HEK293T (cell line): ENCODE data around the gene SPATS2L.

Experiments
- ARNT ChIP-seq: fragments of 450-650 bp; IDR thresholded peaks from 2 replicates; pipeline ENCODE4 v1.6.1; 2017; ENCODE audit warnings: mild to moderate bottlenecking
- BHLHE40 ChIP-seq: fragments of 450-650 bp; IDR thresholded peaks from 2 replicates; pipeline ENCODE4 v1.6.1; 2016; ENCODE audit warnings: mild to moderate bottlenecking, moderate library complexity, borderline replicate concordance
- CTBP1 ChIP-seq: fragments of 450-650 bp; IDR thresholded peaks from 2 replicates; pipeline ENCODE4 v1.6.1; 2016; ENCODE audit warnings: borderline replicate concordance
- ELF4 ChIP-seq: fragments of 450-650 bp; IDR thresholded peaks from 2 replicates; pipeline ENCODE4 v1.6.1; 2017; ENCODE audit warnings: antibody characterized with exemption
- FOXK2 ChIP-seq: fragments of 450-650 bp; IDR thresholded peaks from 2 replicates; pipeline ENCODE4 v1.6.1; 2016; ENCODE audit warnings: mild to moderate bottlenecking
- HDGF ChIP-seq: fragments of 450-650 bp; IDR thresholded peaks from 2 replicates; pipeline ENCODE4 v1.6.1; 2017; ENCODE audit warnings: antibody characterized with exemption, borderline replicate concordance
- L3MBTL2 ChIP-seq: fragments of 450-650 bp; conservative IDR thresholded peaks from 2 replicates; pipeline ENCODE4 v1.6.1; 2016; ENCODE audit warnings: mild to moderate bottlenecking
- NFRKB ChIP-seq: fragments of 450-650 bp; IDR thresholded peaks from 2 replicates; pipeline ENCODE4 v1.6.1; 2016; ENCODE audit warnings: mild to moderate bottlenecking, moderate library complexity
- SP1 ChIP-seq: fragments of 450-650 bp; IDR thresholded peaks from 2 replicates; pipeline ENCODE4 v1.6.1; 2017
- SUZ12 ChIP-seq: fragments of 450-650 bp; IDR thresholded peaks from 2 replicates; pipeline ENCODE4 v1.6.1; 2016; ENCODE audit warnings: mild to moderate bottlenecking
- TARDBP ChIP-seq: fragments of 450-650 bp; IDR thresholded peaks from 2 replicates; pipeline ENCODE4 v1.6.1; 2016
- ZNF384 ChIP-seq: fragments of 450-650 bp; IDR thresholded peaks from 2 replicates; pipeline ENCODE4 v1.6.1; 2016

DNA sequence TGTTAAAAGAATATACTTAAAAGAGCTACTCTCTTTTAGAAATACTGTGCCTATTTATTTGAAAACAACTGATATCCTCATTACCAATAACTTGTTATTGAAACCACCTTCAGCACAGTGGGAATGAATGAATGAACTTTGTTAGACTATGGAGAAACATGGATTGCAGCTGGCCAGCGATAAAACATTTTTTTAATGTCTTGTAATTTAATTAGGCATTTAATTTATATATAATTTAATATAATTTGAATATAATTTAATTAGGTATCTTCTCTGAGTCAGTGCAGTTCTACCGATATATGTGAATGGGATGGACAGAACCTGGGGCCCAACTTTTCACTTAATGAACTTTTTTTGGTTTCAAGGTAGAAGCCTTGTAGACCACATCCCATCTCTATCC is 109.0 kb downstream of the SPATS2L start:
- TF ChIP-seq TARDBP (no peak), FOXK2 (no peak), L3MBTL2 (no peak), SUZ12 (no peak), ARNT (no peak), SP1 (no peak), BHLHE40 (no peak), NFRKB (no peak), CTBP1 (no peak), ZNF384 (no peak), HDGF (no peak), ELF4 (no peak)
